HFFc6 (cell line): ENCODE data around the gene DNM2. TPM values are rescaled to one million over a fixed set of nuclear protein-coding genes. Genes with fewer than 3 reads are reported as not detected.
"Not testable (repeated sequence)": the region's sequence is repeated elsewhere in the genome, so short reads cannot be mapped to it uniquely, and the experiment has no call there.

ENCODE experiments used
- DNase-seq: peaks from one replicate; pipeline ENCODE4 v3.0.0-alpha.2; 2018
- H3K27ac Mint-ChIP-seq: 2 replicates; pipeline ENCODE4 v1.8.0; 2020; ENCODE audit warnings: mild to moderate bottlenecking, mixed read lengths
- H3K27me3 Mint-ChIP-seq: 2 replicates; pipeline ENCODE4 v1.8.0; 2021; ENCODE audit warnings: mild to moderate bottlenecking, moderate library complexity, mixed read lengths; ENCODE audit not compliant: insufficient read depth
- H3K36me3 Mint-ChIP-seq: 2 replicates; pipeline ENCODE4 v1.8.0; 2021; ENCODE audit warnings: low read depth, mixed read lengths
- H3K4me1 Mint-ChIP-seq: 2 replicates; pipeline ENCODE4 v1.8.0; 2020; ENCODE audit warnings: low read depth, mixed read lengths
- H3K4me3 Mint-ChIP-seq: 2 replicates; pipeline ENCODE4 v1.8.0; 2020; ENCODE audit warnings: mild to moderate bottlenecking, moderate library complexity, mixed read lengths
- H3K9me3 Mint-ChIP-seq: 2 replicates; pipeline ENCODE4 v1.8.0; 2020; ENCODE audit warnings: mild to moderate bottlenecking, mixed read lengths
- CTCF ChIP-seq: fragments of 200-600 bp; sonication (generic); IDR thresholded peaks from 2 replicates; pipeline ENCODE4 v1.5.0; 2021; ENCODE audit warnings: antibody characterized with exemption, mild to moderate bottlenecking
- total RNA-seq, 6 experiments: library from RNA; stranded (reverse); fragmentation: NEBNext Ultra II Directional; extraction: Animal tissue kit (Norgen Biotek cat#: 25700); gene quantifications; 2 replicates in 1 of 6; 3 replicates in 5 of 6; pipeline ENCODE4 v1.2.3, GENCODE V29; 2021

DNM2 gene
- total RNA-seq, 6 experiments from 2014 or later = 91.5 to 122 (median 99.5) TPM

- Mint-ChIP-seq H3K27ac (no peak overlapping the region), H3K27me3 (peaks cover 3% of the 10 kb centered on the region), H3K36me3 (peaks cover 21% of the 10 kb centered on the region)
Measured at GRCh38 chr19:10756371-10756770, 38.5 kb downstream of the DNM2 start.

DNA sequence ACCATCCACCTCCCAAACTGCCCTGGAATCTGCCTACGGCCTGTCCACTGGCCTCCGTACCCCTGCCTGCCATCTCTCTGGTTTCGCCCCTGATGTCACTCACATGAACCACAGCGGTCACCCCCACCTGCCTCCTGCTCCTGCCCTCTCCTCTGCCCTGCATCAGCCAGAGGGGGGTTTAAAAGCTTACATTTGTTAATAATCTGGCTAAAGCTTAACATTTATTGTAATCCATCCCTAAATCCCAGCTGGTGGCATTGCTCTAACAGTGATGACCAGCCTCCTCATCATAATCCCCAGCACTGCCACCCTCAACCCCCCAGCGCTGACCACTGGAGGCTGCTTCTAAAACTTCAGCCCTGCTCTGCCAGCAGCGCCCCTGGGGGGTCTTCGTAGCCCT is 38.9 kb downstream of the DNM2 start:
- peaks cover 24% of the 10 kb centered on the region for H3K4me1 Mint-ChIP-seq
- H3K36me3 Mint-ChIP-seq = peaks cover 25% of the 10 kb centered on the region
- no peak overlapping the region for H3K4me3 Mint-ChIP-seq
- H3K27ac Mint-ChIP-seq = no peak overlapping the region
- no peaks in the 10 kb centered on the region for H3K9me3 Mint-ChIP-seq
- TF ChIP-seq CTCF = no peak
- H3K27me3 Mint-ChIP-seq = peaks cover 3% of the 10 kb centered on the region
- no peak for DNase-seq

More at GRCh38 chr19:10756371-10756770, 38.5 kb downstream of the DNM2 start:
- TF ChIP-seq CTCF = no peak
- Mint-ChIP-seq H3K4me3 (no peak overlapping the region), H3K4me1 (peaks cover 24% of the 10 kb centered on the region), H3K9me3 (no peaks in the 10 kb centered on the region)
- DNase-seq = no peak

DNA sequence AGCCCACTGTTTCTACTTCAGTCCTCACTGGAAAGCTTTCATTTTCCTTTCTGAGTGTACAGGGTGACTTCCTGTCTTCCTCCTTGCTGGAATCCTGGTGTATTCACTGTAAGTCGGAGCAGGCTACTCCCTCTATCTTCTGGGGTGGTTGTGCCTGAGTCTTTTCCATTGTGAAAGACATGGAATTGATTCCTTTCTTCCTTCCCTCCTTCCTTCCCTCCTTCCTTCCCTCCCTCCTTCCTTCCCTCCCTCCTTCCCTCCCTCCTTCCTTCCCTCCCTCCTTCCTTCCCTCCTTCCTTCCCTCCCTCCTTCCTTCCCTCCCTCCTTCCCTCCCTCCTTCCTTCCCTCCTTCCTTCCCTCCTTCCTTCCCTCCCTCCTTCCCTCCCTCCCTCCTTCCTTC is 40.2 kb downstream of the DNM2 start:
- DNase-seq, H3K27me3 Mint-ChIP-seq, H3K4me3 Mint-ChIP-seq, H3K27ac Mint-ChIP-seq, H3K9me3 Mint-ChIP-seq: not testable (repeated sequence)
- Mint-ChIP-seq H3K36me3 (peaks cover 31% of the 10 kb centered on the region), H3K4me1 (peaks cover 29% of the 10 kb centered on the region)

- no peaks in the 10 kb centered on the region for H3K9me3 Mint-ChIP-seq
Measured at GRCh38 chr19:10758978-10759377, 41.1 kb downstream of the DNM2 start.

GRCh38 chr19:10760273-10760944 is 42.5 kb downstream of the DNM2 start:
- Mint-ChIP-seq H3K9me3 (no peaks in the 10 kb centered on the region), H3K4me1 (peaks cover 26% of the 10 kb centered on the region), H3K27me3 (peaks cover 3% of the 10 kb centered on the region), H3K4me3 (no peak overlapping the region), H3K36me3 (peaks cover 31% of the 10 kb centered on the region), H3K27ac (peak overlapping the region; percentile 74)
- TF ChIP-seq CTCF = no peak
- peak; percentile 50 for DNase-seq

More at GRCh38 chr19:10758978-10759377, 41.1 kb downstream of the DNM2 start:
- H3K36me3 Mint-ChIP-seq = peaks cover 31% of the 10 kb centered on the region
- peak overlapping the region; percentile 74 for H3K27ac Mint-ChIP-seq
- DNase-seq = no peak
- peaks cover 3% of the 10 kb centered on the region for H3K27me3 Mint-ChIP-seq
- H3K4me1 Mint-ChIP-seq = peaks cover 29% of the 10 kb centered on the region
- no peak overlapping the region for H3K4me3 Mint-ChIP-seq
- no peak for TF ChIP-seq CTCF

- no peak for TF ChIP-seq CTCF
- no peak overlapping the region for H3K27ac Mint-ChIP-seq
- peaks cover 26% of the 10 kb centered on the region for H3K4me1 Mint-ChIP-seq
- no peak overlapping the region for H3K4me3 Mint-ChIP-seq
- H3K9me3 Mint-ChIP-seq = no peaks in the 10 kb centered on the region
- DNase-seq = no peak
- H3K27me3 Mint-ChIP-seq = peaks cover 2% of the 10 kb centered on the region
- H3K36me3 Mint-ChIP-seq = peaks cover 30% of the 10 kb centered on the region
Measured at GRCh38 chr19:10761443-10762250, 43.8 kb downstream of the DNM2 start.
